SK-N-SH treated with all-trans-retinoic acid at 6 μM for 48 hours (cell line): ENCODE measurements around the gene KRTAP5-8.

ENCODE experiments used
- POU6F1 ChIP-seq: fragments of 250-450 bp; sonication (Bioruptor Pico); IDR thresholded peaks from 2 replicates; pipeline ENCODE4 v1.8.0; 2021; ENCODE audit warnings: low read depth, mild to moderate bottlenecking, moderate library complexity, borderline replicate concordance
- TOX ChIP-seq: fragments of 250-450 bp; sonication (Bioruptor Pico); IDR thresholded peaks from 2 replicates; pipeline ENCODE4 v1.8.0; 2021; ENCODE audit warnings: mild to moderate bottlenecking, moderate library complexity, borderline replicate concordance
- TF ChIP-seq, protein P1 (sequence below): fragments of 250-450 bp; sonication (Bioruptor Pico); IDR thresholded peaks from 2 replicates; pipeline ENCODE4 v1.5.0; 2020; ENCODE audit warnings: mild to moderate bottlenecking, moderate library complexity
- TF ChIP-seq, protein P2 (sequence below): fragments of 250-450 bp; sonication (Bioruptor Pico); IDR thresholded peaks from 2 replicates; pipeline ENCODE4 v1.5.1; 2021; ENCODE audit warnings: mild to moderate bottlenecking, moderate library complexity

GRCh38 chr11:71502871-71503435 lies 34.9 kb upstream of the KRTAP5-8 start:
- TF ChIP-seq, protein P1, sequence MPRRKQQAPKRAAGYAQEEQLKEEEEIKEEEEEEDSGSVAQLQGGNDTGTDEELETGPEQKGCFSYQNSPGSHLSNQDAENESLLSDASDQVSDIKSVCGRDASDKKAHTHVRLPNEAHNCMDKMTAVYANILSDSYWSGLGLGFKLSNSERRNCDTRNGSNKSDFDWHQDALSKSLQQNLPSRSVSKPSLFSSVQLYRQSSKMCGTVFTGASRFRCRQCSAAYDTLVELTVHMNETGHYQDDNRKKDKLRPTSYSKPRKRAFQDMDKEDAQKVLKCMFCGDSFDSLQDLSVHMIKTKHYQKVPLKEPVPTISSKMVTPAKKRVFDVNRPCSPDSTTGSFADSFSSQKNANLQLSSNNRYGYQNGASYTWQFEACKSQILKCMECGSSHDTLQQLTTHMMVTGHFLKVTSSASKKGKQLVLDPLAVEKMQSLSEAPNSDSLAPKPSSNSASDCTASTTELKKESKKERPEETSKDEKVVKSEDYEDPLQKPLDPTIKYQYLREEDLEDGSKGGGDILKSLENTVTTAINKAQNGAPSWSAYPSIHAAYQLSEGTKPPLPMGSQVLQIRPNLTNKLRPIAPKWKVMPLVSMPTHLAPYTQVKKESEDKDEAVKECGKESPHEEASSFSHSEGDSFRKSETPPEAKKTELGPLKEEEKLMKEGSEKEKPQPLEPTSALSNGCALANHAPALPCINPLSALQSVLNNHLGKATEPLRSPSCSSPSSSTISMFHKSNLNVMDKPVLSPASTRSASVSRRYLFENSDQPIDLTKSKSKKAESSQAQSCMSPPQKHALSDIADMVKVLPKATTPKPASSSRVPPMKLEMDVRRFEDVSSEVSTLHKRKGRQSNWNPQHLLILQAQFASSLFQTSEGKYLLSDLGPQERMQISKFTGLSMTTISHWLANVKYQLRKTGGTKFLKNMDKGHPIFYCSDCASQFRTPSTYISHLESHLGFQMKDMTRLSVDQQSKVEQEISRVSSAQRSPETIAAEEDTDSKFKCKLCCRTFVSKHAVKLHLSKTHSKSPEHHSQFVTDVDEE (CRISPR knock-in tag): no peak
- no peak for TF ChIP-seq TOX (CRISPR knock-in tag)
- no peak for TF ChIP-seq POU6F1
- TF ChIP-seq, protein P2, sequence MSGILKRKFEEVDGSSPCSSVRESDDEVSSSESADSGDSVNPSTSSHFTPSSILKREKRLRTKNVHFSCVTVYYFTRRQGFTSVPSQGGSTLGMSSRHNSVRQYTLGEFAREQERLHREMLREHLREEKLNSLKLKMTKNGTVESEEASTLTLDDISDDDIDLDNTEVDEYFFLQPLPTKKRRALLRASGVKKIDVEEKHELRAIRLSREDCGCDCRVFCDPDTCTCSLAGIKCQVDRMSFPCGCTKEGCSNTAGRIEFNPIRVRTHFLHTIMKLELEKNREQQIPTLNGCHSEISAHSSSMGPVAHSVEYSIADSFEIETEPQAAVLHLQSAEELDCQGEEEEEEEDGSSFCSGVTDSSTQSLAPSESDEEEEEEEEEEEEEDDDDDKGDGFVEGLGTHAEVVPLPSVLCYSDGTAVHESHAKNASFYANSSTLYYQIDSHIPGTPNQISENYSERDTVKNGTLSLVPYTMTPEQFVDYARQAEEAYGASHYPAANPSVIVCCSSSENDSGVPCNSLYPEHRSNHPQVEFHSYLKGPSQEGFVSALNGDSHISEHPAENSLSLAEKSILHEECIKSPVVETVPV (CRISPR knock-in tag): no peak
